GM12872 (cell line): Measurements from ENCODE around the gene RDH13.

Source experiments
- CTCF ChIP-seq: IDR thresholded peaks from 3 replicates; pipeline ENCODE4 v1.5.1; 2011; ENCODE audit warnings: low read depth, mild to moderate bottlenecking, low read length, moderate library complexity; ENCODE audit not compliant: insufficient read depth

The RDH13 gene

GRCh38 chr19:55095260-55096060 lies 32.5 kb upstream of the RDH13 start:
- no peak for TF ChIP-seq CTCF

DNA sequence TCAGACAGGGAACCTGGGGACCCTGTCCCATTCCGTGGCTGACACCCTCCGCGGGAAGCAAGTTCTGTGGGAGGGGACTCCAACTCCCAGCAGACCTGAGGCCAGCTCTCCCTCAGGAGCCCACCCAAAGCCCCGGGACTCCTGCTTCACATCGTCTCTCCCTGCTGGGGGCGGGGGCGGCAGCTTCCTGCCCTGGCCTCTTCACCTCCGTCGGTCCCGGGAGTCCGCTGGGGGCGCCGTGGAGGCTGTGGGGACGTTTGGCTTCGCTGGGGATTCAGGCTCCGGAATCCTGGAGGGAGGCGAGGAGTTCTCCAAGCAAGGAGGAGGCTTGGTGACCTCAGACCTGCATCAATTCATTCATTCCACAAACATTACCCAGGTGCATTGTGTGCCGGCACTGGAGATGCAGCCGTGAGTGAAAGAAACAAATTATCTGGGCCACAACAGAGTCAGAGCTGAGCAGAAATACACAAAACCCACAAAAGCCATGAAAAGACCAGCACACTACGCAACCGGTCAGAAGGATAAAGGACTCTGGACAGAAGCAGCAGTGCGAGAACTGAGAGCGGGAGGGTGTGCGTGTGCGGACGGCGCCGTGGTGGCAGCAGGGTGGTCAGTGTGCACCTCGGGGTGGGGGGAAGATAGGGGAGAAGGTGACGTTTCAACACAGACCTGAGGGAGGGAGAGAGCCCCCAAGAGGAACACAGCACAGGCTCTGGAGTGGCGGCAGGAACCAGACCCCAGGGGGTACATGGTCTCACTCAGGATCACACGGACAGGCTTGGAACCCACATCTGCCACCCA lies 31.7 kb upstream of the RDH13 start:
- TF ChIP-seq CTCF: no peak

DNA sequence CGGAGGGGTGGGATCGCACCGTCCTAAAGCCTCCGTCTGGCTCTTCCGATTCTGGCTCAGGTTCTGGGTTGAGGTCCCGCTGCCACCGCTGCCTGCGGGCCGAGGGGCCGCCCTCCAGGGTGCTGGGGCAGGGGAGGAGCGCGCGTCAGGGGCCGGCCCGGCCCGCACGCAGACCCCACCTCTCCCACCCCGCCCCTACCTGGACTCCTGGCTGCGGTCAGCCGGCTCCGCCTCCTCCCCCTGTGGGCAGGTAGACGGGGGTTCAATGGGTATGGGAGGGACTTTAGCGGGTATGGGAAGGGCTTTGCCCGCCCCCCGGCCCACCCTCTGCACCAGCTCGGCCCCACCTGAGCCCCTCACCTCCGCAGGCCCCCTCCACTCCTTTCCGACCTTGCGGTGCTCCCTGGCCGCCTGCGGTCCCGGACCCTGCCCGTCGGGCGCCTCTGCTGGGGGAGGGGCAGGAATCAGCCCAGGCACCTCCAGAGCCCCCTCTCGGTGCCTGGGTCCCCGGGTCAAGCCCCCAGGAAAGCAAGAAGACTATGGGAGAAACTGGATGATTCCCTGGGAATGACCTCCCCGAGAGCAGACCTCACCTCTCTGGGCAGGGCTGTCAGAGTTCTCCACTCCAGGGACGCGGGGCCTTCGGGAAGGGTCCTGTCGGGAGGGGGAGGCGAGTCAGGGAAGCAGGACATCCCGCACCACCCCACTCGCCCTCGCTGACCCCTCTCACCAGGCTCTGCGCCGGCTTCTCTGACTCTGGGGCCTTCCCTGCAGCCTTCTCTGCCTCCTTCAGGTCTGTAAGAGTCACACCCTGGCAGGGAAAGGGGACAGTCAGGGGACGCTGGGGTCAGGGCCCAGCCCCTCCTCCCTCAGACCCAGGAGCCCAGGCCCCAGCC lies 29.7 kb upstream of the RDH13 start:
- no peak for TF ChIP-seq CTCF

DNA sequence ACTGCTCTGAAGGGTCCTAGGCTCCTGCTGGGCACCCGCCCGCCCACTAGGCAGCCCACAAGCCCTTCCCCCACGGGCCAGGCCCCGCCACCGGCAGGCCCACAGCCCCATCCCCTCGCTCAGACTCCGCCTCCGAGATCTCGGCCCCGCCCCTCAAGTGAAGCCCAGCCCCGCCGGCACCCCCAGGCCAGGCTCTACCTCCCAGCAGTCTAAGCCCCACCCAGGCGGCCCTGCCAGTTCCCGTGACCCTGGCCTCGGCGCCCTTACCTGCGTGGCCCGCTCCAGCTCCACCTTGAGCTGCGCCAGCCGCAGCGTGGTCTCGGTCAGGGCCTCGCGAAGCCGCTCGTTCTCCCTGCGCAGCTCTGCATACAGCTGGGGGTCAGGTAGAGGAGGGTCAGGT lies 29.0 kb upstream of the RDH13 start:
- no peak for TF ChIP-seq CTCF

DNA sequence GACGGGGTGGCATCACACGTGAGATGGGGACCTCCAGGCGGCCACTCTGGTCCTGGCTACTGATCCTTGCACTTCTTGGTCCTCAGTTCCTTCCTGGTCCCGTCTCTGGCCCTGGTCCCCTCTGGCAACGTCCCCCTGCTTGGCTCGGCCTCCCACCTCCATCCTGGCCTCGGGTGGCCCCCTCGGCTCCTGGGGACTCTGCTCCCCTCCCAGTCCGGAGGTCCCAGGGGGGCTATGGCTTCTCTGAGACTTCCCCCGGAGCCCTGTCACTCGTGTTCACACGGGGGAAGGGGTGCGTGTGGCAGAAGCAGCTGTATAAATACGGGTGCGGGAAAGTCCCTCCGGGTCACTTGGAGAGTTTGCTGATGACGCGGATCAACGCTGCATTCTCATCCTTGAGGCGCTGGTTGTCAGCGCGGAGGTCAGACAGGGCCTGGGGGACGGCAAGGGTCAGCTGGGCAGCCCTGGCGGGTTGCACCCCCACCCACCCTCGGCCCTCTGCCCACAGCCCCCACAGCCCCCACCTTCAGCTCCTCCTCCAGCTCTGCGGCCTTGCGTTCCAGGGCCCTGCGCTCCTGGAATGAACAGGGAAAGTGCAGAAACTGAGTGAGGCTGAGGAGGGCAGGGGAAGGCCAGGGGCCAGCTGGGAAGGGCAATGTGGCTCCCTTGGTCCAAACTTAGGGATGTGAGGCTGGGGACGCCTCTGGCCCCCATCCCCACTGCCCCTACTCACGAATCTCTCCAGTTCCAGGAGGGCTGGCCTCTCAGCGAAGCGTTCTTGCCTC lies 28.4 kb upstream of the RDH13 start:
- TF ChIP-seq CTCF: no peak

GRCh38 chr19:55090564-55090963 lies 27.6 kb upstream of the RDH13 start:
- TF ChIP-seq CTCF: no peak
